T-helper 17 cell (primary cell): ENCODE results near the gene PPFIBP2. TPM values are rescaled to one million over a fixed set of nuclear protein-coding genes. Genes with fewer than 3 reads are reported as not detected.
A peak's percentile ranks its signal among the peaks of the same experiment; 100 is the strongest.

Experiments
- ATAC-seq: fragments of 150-1000 bp; cut with Tn5 transposase; 2 replicates; pipeline ENCODE4 v1.10.0; 2021; ENCODE audit warnings: mild to moderate bottlenecking, moderate library complexity
- DNase-seq, 3 donors: peaks; one replicate each; pipeline versions ENCODE4 v3.0.0 to v3.0.0-alpha.2; 2020 to 2021
- H3K9me3 ChIP-seq: one replicate; pipeline ENCODE4 v1.7.0; 2013; ENCODE audit warnings: low read length, mild to moderate bottlenecking; ENCODE audit not compliant: control insufficient read depth, poor library complexity, severe bottlenecking
- H3K27ac Mint-ChIP-seq: one replicate; pipeline ENCODE4 v1.8.0; 2022; ENCODE audit warnings: mild to moderate bottlenecking, moderate library complexity, mixed read lengths
- H3K27me3 Mint-ChIP-seq: one replicate; pipeline ENCODE4 v1.8.0; 2022; ENCODE audit warnings: mixed read lengths
- H3K36me3 Mint-ChIP-seq: one replicate; pipeline ENCODE4 v1.8.0; 2022; ENCODE audit warnings: low read depth, mixed read lengths
- H3K4me1 Mint-ChIP-seq: one replicate; pipeline ENCODE4 v1.8.0; 2022; ENCODE audit warnings: mild to moderate bottlenecking, mixed read lengths
- H3K4me3 Mint-ChIP-seq: one replicate; pipeline ENCODE4 v1.8.0; 2022; ENCODE audit warnings: mild to moderate bottlenecking, moderate library complexity, mixed read lengths
- total RNA-seq, 4 donors: library from RNA in 2 of 4; stranded (reverse) in 2 of 4; gene quantifications; one replicate each; pipeline ENCODE4 v1.2.3 and lab custom pipeline; 2022 to 2026

PPFIBP2 gene
- total RNA-seq, 2 donors from 2014 or later = 26.2 to 40.6 TPM

DNA sequence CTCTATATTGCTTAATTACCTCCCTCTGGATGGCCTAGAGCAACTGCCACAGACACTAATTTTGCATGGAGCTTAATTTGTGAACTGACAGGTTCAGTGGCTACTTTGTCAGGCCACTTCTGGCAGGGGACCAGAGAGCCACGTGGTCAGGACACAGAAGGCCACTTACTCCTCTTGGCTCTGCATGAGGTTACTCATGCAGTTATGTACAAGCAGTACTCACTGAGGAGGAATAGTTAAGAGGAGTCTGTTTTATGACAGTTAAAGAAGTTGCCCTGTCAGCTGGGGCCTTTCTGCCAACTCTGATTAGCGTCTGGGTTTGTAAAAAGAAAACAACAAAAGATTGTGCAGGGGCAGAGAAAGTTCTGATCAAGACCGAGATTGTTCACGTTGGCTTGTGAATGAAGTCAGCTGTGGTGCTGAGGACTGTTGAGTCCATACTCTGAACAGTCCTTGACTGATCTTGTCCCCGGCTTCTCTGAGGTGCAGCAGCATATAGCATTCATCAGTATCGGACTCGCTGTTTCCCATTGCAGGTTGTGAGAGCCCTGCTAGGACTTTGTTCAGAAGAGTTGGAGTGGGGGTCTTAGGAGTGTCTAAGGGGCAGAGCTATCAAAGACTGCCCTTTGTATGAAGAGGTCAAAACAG is 41.4 kb downstream of the PPFIBP2 start:
- H3K36me3 Mint-ChIP-seq = peaks cover 4% of the 10 kb centered on the region
- ATAC-seq = no peak
- H3K4me1 Mint-ChIP-seq = peaks cover 21% of the 10 kb centered on the region
- H3K9me3 ChIP-seq = no peaks in the 10 kb centered on the region
- peak overlapping the region; percentile 43 for H3K27ac Mint-ChIP-seq
- no peaks in the 10 kb centered on the region for H3K27me3 Mint-ChIP-seq
- H3K4me3 Mint-ChIP-seq = no peak overlapping the region
- no peak for DNase-seq

DNA sequence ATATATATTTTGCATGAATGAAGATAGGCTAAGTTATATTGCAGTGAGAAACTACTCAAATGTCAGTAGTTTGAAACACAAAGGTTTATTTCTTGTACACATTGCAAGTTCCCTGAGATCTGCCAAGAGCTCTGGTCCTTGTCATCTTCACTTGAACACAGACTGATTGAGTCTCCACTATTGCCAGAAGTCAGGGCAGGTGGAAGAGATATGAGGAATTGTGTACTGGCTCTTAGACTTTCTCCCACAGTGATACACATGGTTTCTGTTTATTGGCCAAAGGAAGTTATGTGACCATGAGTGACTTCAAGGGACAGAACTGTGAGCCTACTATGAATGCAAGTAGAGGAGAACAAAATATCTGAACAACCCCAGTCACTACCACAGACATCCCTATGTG is 44.2 kb downstream of the PPFIBP2 start:
- no peak for DNase-seq
- Mint-ChIP-seq H3K27me3 (no peaks in the 10 kb centered on the region), H3K36me3 (peaks cover 2% of the 10 kb centered on the region), H3K27ac (no peak overlapping the region), H3K4me3 (no peak overlapping the region), H3K4me1 (peaks cover 18% of the 10 kb centered on the region)
- no peaks in the 10 kb centered on the region for H3K9me3 ChIP-seq
- no peak for ATAC-seq

DNA sequence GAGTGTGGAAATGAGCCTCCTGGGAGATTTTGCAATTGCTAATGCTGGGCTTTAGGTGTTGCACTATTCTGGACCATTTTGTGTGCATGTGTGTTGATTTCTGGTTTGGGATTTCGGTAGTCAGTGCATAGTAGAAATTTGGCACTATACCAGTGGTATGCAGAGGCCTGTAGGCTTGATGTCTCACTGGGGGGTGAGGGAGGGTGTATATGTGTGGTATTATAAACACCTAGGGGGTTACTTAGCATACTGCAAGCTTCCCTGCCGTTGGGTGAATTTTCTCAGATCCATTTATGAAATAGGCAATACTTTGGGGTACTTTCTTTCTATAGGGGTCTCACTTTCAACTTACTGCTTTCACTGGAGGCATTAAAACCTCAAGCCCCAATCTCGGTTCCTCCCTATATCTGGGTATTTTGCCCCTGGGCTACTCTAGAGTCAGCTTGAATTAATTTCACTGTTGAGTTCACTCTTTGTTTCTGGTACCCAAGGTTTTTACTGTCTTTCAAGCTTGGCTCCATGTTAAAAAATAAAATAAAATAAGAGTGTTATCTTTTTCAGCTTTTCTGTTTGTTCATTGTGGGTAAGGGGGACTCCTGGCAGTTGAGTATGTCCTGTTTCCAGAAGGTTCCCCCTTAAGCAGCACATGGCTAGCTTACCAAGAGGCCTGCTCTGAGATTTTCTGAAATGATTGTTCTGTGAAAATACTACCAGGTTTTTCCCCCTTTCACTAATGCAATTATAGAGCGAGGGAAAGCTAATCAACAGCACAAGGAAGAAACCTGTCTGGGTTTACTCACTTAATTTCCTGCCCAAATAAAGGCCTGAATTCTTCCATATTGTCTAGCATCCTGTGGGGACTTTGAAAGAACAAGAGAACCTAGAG is 45.8 kb downstream of the PPFIBP2 start:
- H3K27ac Mint-ChIP-seq = no peak overlapping the region
- peaks cover 19% of the 10 kb centered on the region for H3K4me1 Mint-ChIP-seq
- H3K9me3 ChIP-seq = no peaks in the 10 kb centered on the region
- H3K27me3 Mint-ChIP-seq = no peaks in the 10 kb centered on the region
- DNase-seq = no peak
- H3K4me3 Mint-ChIP-seq = no peak overlapping the region
- no peak for ATAC-seq
- peaks cover 2% of the 10 kb centered on the region for H3K36me3 Mint-ChIP-seq

DNA sequence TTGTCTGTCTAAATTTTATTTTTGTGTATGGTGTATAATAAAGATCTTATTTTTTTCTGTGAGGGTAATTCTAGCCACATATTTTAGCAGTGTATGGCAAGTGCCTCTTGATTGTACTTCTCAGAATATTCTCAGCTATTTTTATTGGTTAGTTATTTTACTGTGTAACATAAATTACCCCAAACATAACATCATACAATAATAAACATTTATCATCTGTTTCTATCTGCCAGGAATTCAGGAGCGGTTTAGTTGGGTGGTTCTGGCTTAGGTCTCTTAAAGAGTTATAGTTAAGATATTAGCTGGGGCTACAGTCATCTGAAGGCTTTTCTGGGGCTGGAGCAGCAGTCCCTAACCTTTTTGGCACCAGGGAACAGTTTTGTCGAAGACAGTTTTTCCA is 47.8 kb downstream of the PPFIBP2 start:
- no peaks in the 10 kb centered on the region for H3K36me3 Mint-ChIP-seq
- no peak for ATAC-seq
- no peak overlapping the region for H3K4me3 Mint-ChIP-seq
- DNase-seq = no peak
- H3K27ac Mint-ChIP-seq = peak overlapping the region; percentile 34
- H3K9me3 ChIP-seq = no peaks in the 10 kb centered on the region
- peaks cover 12% of the 10 kb centered on the region for H3K4me1 Mint-ChIP-seq
- H3K27me3 Mint-ChIP-seq = no peaks in the 10 kb centered on the region

DNA sequence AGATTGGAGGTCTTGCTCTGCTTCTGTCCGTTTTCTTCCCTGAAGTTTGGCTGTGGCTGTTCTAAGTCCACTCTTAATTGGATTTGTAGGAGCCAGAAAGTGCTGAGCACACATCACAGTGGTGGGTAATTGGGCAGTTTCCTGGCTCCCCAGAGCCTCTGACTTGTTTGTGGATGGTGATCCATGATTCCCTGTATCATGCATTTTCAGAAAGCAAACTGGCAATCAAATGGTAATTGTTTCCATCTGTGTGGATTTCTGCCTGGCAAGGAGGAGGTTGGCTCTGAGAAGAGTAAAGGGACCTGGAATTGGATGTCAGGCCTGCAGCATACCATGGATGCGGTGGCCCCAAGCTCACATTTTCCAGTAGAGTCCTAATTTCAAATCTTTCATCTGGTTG is 49.5 kb downstream of the PPFIBP2 start:
- ATAC-seq = no peak
- H3K36me3 Mint-ChIP-seq = peaks cover 2% of the 10 kb centered on the region
- H3K4me1 Mint-ChIP-seq = peaks cover 7% of the 10 kb centered on the region
- H3K27ac Mint-ChIP-seq = no peak overlapping the region
- no peak overlapping the region for H3K4me3 Mint-ChIP-seq
- DNase-seq = no peak
- H3K27me3 Mint-ChIP-seq = no peaks in the 10 kb centered on the region
- no peaks in the 10 kb centered on the region for H3K9me3 ChIP-seq

DNA sequence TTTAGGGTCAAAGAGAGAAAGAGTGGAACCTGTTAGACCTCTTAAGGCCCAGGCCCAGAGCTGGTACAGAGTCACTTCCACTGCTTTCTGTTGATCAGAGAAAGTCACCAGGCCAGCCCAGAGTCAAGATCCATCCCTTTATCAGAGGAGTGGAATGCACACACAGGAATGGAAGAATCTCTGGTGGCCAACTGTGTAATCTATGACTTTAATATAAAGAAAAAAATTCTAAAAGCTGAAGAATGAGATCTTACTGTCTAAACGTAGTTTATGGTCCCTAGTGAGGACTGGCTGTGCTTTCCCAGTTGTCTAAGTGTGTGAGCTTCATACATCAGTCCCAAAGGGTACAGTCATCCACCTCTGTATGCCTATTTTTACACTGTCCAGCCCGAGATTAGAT is 51.0 kb downstream of the PPFIBP2 start:
- no peaks in the 10 kb centered on the region for H3K9me3 ChIP-seq
- Mint-ChIP-seq H3K36me3 (peaks cover 2% of the 10 kb centered on the region), H3K4me1 (peaks cover 4% of the 10 kb centered on the region), H3K27ac (no peak overlapping the region), H3K4me3 (no peak overlapping the region), H3K27me3 (no peaks in the 10 kb centered on the region)
- DNase-seq = no peak
- no peak for ATAC-seq

DNA sequence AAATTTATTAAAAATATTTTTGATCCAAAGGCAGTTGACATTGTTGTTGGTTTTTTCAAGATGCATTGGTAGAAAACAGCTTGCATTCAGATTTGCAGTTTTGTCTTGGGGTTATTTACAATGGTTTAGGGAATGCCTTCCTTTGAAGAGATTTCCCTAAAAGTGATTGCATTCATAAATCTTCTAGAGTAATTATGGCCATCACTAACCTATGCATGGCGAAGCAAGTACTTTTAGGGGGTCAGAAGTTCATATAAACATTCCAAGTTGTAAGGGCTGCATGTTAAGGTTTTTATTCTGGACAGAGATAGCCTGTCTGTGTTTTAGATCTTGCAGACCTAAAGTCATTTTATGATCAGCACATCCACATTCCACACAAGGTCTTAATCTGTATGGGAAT is 53.5 kb downstream of the PPFIBP2 start:
- Mint-ChIP-seq H3K27me3 (no peaks in the 10 kb centered on the region), H3K36me3 (peaks cover 2% of the 10 kb centered on the region)

DNA sequence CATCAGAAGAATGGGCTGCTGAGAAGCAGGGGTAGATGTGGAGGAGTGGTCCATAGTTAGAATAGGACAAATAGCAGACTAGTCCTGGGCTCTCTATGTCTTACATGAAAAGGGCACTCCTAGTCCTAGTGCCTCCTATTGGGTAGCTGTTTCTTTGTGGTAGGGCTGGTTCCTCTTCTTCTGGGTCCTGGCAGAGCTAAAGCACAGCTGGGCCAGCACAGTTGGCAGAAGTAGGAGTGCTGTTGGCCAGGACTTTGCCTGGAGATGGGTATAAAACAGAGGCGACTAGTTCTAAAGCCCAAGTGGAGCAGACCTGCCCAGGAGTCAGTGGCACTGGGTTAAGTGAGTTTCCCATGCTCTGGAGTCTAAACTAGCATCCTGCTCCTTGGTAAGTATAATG is 55.2 kb downstream of the PPFIBP2 start:
- H3K9me3 ChIP-seq = no peaks in the 10 kb centered on the region
- Mint-ChIP-seq H3K27ac (no peak overlapping the region), H3K4me1 (peaks cover 15% of the 10 kb centered on the region), H3K36me3 (peaks cover 2% of the 10 kb centered on the region), H3K27me3 (no peaks in the 10 kb centered on the region), H3K4me3 (no peak overlapping the region)
- ATAC-seq = no peak
- DNase-seq = no peak

More for the DNA sequence above, 53.5 kb downstream of the PPFIBP2 start:
- no peak overlapping the region for H3K4me3 Mint-ChIP-seq
- peaks cover 16% of the 10 kb centered on the region for H3K4me1 Mint-ChIP-seq
- ATAC-seq (no peak), DNase-seq (no peak)
- H3K9me3 ChIP-seq = no peaks in the 10 kb centered on the region
- H3K27ac Mint-ChIP-seq = no peak overlapping the region

DNA sequence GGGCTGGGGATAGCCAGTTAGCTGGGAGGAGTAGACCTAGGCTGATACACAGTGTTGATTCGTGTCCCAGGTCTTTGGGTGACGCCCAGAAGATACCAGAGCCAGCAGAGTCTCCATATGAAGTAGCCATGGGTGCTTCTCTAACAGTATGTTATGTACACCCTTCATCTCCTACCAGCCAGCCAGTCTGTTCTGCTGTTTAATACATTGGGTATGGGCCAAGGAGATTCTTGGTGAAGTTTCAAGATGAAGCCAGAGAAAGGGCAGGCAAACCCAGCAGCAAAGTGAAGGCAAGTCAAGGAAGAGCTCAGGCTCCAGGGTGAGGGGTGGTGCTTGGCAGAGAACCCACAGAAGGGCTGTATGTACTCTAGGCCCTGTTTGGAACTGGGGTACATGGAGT is 56.4 kb downstream of the PPFIBP2 start:
- ATAC-seq = no peak
- Mint-ChIP-seq H3K4me3 (no peak overlapping the region), H3K27me3 (no peaks in the 10 kb centered on the region), H3K27ac (no peak overlapping the region), H3K36me3 (peaks cover 2% of the 10 kb centered on the region), H3K4me1 (peaks cover 24% of the 10 kb centered on the region)
- no peak for DNase-seq
- H3K9me3 ChIP-seq = no peaks in the 10 kb centered on the region

DNA sequence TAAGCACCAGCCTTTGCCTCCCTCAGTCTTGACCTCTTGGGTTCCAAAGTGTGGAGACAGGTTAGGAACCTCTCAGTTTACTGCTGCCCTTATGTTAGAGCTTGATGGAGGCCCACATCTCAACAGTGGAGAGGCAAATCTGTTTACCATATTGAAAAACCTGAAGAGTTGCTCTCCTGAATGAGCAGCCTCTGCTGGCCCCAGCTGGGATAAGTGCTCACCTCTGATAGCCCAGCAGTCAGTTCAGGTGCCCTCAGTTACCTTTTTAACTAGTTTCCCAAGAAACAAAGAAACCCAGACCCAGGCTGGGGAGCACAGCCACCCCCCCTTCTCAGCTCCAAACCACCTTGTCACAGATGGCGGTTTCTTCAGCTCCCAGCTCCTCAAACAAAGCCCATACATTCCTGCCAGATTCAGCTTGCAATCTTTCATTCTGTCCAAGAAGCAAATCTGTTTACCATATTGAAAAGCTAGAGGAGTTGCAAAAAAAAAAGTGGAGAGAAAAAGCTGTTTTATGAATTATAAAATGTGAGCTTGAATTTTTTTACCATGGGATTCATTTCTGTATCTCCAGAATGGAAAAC is 57.2 kb downstream of the PPFIBP2 start:
- DNase-seq (no peak), ATAC-seq (no peak)
- Mint-ChIP-seq H3K27me3 (no peaks in the 10 kb centered on the region), H3K4me3 (no peak overlapping the region), H3K4me1 (peaks cover 31% of the 10 kb centered on the region), H3K36me3 (peaks cover 2% of the 10 kb centered on the region), H3K27ac (no peak overlapping the region)
- no peaks in the 10 kb centered on the region for H3K9me3 ChIP-seq

DNA sequence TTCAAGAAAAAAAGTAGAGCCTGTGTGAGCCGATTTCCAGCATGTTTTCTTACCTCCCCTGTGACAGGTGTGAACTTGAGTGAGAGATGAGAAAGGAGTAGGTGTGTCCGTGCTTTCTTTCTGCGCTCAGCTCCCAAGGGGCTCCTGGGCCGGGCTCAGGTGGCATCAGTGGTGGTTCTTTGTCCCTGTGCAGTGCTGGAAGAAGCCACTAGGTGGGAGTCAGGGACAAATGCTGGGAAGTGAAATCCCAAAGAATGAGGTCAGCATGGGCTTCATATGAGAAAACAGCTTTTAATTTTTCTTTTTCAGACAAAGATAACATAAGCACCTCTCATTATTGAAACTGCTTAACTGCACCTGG is 57.8 kb downstream of the PPFIBP2 start:
- peaks cover 37% of the 10 kb centered on the region for H3K4me1 Mint-ChIP-seq

DNA sequence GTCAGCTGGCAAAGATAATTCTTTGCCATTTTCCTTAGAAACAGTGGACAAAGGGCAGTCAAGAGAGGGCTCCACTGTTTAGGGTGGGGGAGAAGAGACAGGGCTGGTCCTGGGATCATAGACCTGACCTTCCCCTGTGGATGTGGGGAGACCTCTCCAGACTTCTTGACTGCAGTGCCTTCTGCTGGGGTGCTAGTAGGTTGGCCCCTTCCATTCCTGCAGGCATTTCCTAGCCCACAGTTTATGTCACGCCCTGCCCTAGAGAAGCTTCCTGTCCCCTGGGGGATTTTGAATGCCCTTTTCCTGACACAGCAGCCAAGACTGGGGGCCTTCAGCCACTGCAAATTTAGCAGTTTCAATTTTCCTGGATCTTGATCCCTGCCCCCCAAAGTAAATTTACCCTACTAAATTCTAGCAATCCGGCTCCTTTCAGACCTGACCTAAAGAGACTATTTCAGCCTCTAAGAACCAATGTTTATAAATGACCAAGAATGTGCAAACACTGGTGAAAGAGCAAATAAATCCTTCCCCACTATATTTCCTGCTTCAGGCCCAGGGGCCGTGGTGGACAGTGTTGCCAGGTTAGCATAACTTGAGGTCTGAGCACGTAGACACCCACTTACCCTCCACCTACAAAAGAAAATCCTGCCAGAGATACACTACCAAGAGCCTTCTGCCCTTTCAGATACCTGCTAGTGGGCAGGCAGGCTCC is 58.4 kb downstream of the PPFIBP2 start:
- ATAC-seq = no peak
- Mint-ChIP-seq H3K36me3 (peaks cover 2% of the 10 kb centered on the region), H3K4me3 (no peak overlapping the region), H3K27ac (no peak overlapping the region), H3K4me1 (peaks cover 41% of the 10 kb centered on the region), H3K27me3 (no peaks in the 10 kb centered on the region)
- H3K9me3 ChIP-seq = no peaks in the 10 kb centered on the region
- DNase-seq = no peak

More for the DNA sequence above, 57.8 kb downstream of the PPFIBP2 start:
- peaks cover 2% of the 10 kb centered on the region for H3K36me3 Mint-ChIP-seq
- H3K27ac Mint-ChIP-seq = no peak overlapping the region
- ATAC-seq = no peak
- H3K9me3 ChIP-seq = no peaks in the 10 kb centered on the region
- DNase-seq = no peak
- no peak overlapping the region for H3K4me3 Mint-ChIP-seq
- H3K27me3 Mint-ChIP-seq = no peaks in the 10 kb centered on the region

DNA sequence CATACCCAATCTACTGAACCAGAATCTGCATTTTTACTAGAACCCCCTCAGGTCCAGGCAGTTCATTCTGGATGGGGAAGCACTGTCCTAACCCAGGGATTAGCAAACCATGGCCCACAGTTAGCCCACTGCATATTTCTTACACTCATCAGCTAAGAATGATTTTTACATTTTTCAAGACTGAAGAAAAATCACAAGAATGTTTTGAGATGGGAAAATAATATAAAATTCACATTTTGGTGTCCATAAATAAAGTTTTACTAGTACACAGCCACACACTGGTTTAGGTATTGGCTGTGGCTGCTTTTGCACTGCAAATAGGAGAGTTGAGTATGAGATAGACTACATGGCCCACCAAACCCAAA is 59.4 kb downstream of the PPFIBP2 start:
- H3K27me3 Mint-ChIP-seq = no peaks in the 10 kb centered on the region
- no peak for DNase-seq
- no peak overlapping the region for H3K27ac Mint-ChIP-seq
- no peaks in the 10 kb centered on the region for H3K9me3 ChIP-seq
- no peak for ATAC-seq
- peaks cover under 1% of the 10 kb centered on the region for H3K36me3 Mint-ChIP-seq
- H3K4me1 Mint-ChIP-seq = peaks cover 52% of the 10 kb centered on the region
- no peak overlapping the region for H3K4me3 Mint-ChIP-seq
